Measurements from ENCODE around the gene BCL2.

The BCL2 gene

GRCh38 chr18:63087421-63088230 lies 231.9 kb downstream of the BCL2 start:
- H3K79me1 ChIP-seq (ENCODE audit: low read length), result peaks cover 18% of the 10 kb centered on the region
- no CpG with 5 or more reads among the region's 10 CpGs for WGBS (ENCODE audit: extremely low coverage, insufficient coverage, insufficient read length)
- no peak overlapping the region for H3K18ac ChIP-seq (ENCODE audit: low read length)

GRCh38 chr18:63085611-63086010 lies 234.0 kb downstream of the BCL2 start:
- Histone ChIP-seq H3K9ac (ENCODE audit: low read length) (no peak overlapping the region), H3K4me2 (ENCODE audit: low read length) (no peak overlapping the region), H4K91ac (ENCODE audit: low read depth, low read length) (no peak overlapping the region), H3K79me2 (ENCODE audit: control insufficient read depth, insufficient read depth, low read length, poor library complexity) (no peaks in the 10 kb centered on the region), H2AK5ac (ENCODE audit: low read length) (no peak overlapping the region), H4K8ac (ENCODE audit: low read depth, low read length) (no peak overlapping the region), H2AFZ (ENCODE audit: insufficient read depth, low read length, poor library complexity) (no peak overlapping the region), H3K14ac (ENCODE audit: low read length) (no peak overlapping the region), H3K9me3 (ENCODE audit: insufficient read depth, low read depth, low read length) (no peaks in the 10 kb centered on the region), H3K18ac (ENCODE audit: low read length) (no peak overlapping the region), H2BK120ac (ENCODE audit: insufficient read depth, low read length, poor library complexity) (no peak overlapping the region), H3K4me3 (ENCODE audit: low read depth, low read length) (no peak overlapping the region), H3K23ac (ENCODE audit: low read length) (no peak overlapping the region), H3K79me1 (ENCODE audit: low read length) (peaks cover 15% of the 10 kb centered on the region), H3K27ac (ENCODE audit: low read depth, low read length) (no peak overlapping the region), H3K4me1 (ENCODE audit: control insufficient read depth in 1 of 2, insufficient read depth in 2 of 2, low read length in 2 of 2) (peaks cover 24 to 26% of the 10 kb centered on the region in 2 experiments), H2BK12ac (ENCODE audit: low read length) (peak overlapping the region; percentile 79), H3K27me3 (ENCODE audit: insufficient read depth, low read length) (no peaks in the 10 kb centered on the region), H3K4ac (ENCODE audit: low read depth, low read length) (no peak overlapping the region), H2BK5ac (ENCODE audit: low read depth, low read length, poor library complexity) (no peak overlapping the region), H3K36me3 (ENCODE audit: control insufficient read depth in 1 of 2, insufficient read depth in 2 of 2, low read length in 2 of 2) (no peaks in the 10 kb centered on the region), H4K12ac (ENCODE audit: low read depth, low read length) (no peak overlapping the region)
- WGBS (ENCODE audit: extremely low coverage, insufficient coverage, insufficient read length), result no CpG with 5 or more reads among the region's 5 CpGs
- no peak for DNase-seq

More at GRCh38 chr18:63087421-63088230, 231.9 kb downstream of the BCL2 start:
- Histone ChIP-seq H3K23ac (ENCODE audit: low read length) (no peak overlapping the region), H4K91ac (ENCODE audit: low read depth, low read length) (peak overlapping the region; percentile 68), H3K36me3 (ENCODE audit: control insufficient read depth in 1 of 2, insufficient read depth in 2 of 2, low read length in 2 of 2) (no peaks in the 10 kb centered on the region), H2AK5ac (ENCODE audit: low read length) (no peak overlapping the region), H2BK120ac (ENCODE audit: insufficient read depth, low read length, poor library complexity) (peak overlapping the region; percentile 74), H2BK12ac (ENCODE audit: low read length) (peak overlapping the region; percentile 73), H3K79me2 (ENCODE audit: control insufficient read depth, insufficient read depth, low read length, poor library complexity) (no peaks in the 10 kb centered on the region), H4K8ac (ENCODE audit: low read depth, low read length) (no peak overlapping the region), H3K4me2 (ENCODE audit: low read length) (peak overlapping the region; percentile 10), H3K27me3 (ENCODE audit: insufficient read depth, low read length) (no peaks in the 10 kb centered on the region), H2BK5ac (ENCODE audit: low read depth, low read length, poor library complexity) (peak overlapping the region; percentile 45), H3K4me3 (ENCODE audit: low read depth, low read length) (no peak overlapping the region), H3K4me1 (ENCODE audit: control insufficient read depth in 1 of 2, insufficient read depth in 2 of 2, low read length in 2 of 2) (peaks cover 32 to 37% of the 10 kb centered on the region in 2 experiments), H2AFZ (ENCODE audit: insufficient read depth, low read length, poor library complexity) (no peak overlapping the region), H4K12ac (ENCODE audit: low read depth, low read length) (no peak overlapping the region), H3K4ac (ENCODE audit: low read depth, low read length) (no peak overlapping the region), H3K9me3 (ENCODE audit: insufficient read depth, low read depth, low read length) (peaks cover 10% of the 10 kb centered on the region), H3K9ac (ENCODE audit: low read length) (no peak overlapping the region), H3K27ac (ENCODE audit: low read depth, low read length) (peak overlapping the region; percentile 58), H3K14ac (ENCODE audit: low read length) (peak overlapping the region; percentile 19)
- DNase-seq, result peak in 1 of 2 donors; percentile 54

- no peak overlapping the region for H3K27ac ChIP-seq (ENCODE audit: low read depth, low read length)
- no peak for DNase-seq
- no peaks in the 10 kb centered on the region for H3K36me3 ChIP-seq (ENCODE audit: control insufficient read depth in 1 of 2, insufficient read depth in 2 of 2, low read length in 2 of 2)
- H4K8ac ChIP-seq (ENCODE audit: low read depth, low read length), result no peak overlapping the region
- no peak overlapping the region for H3K4ac ChIP-seq (ENCODE audit: low read depth, low read length)
- no CpG with 5 or more reads among the region's 7 CpGs for WGBS (ENCODE audit: extremely low coverage, insufficient coverage, insufficient read length)
- no peak overlapping the region for H4K12ac ChIP-seq (ENCODE audit: low read depth, low read length)
- H3K18ac ChIP-seq (ENCODE audit: low read length), result no peak overlapping the region
- H3K9ac ChIP-seq (ENCODE audit: low read length), result no peak overlapping the region
- H2BK5ac ChIP-seq (ENCODE audit: low read depth, low read length, poor library complexity), result no peak overlapping the region
- no peaks in the 10 kb centered on the region for H3K9me3 ChIP-seq (ENCODE audit: insufficient read depth, low read depth, low read length)
- no peak overlapping the region for H2AK5ac ChIP-seq (ENCODE audit: low read length)
- no peak overlapping the region for H2BK12ac ChIP-seq (ENCODE audit: low read length)
- no peak overlapping the region for H3K4me2 ChIP-seq (ENCODE audit: low read length)
- no peak overlapping the region for H3K23ac ChIP-seq (ENCODE audit: low read length)
- H4K91ac ChIP-seq (ENCODE audit: low read depth, low read length), result no peak overlapping the region
- no peak overlapping the region for H3K14ac ChIP-seq (ENCODE audit: low read length)
- H3K27me3 ChIP-seq (ENCODE audit: insufficient read depth, low read length), result no peaks in the 10 kb centered on the region
- H3K79me2 ChIP-seq (ENCODE audit: control insufficient read depth, insufficient read depth, low read length, poor library complexity), result no peaks in the 10 kb centered on the region
- H3K4me3 ChIP-seq (ENCODE audit: low read depth, low read length), result no peak overlapping the region
- no peak overlapping the region for H2AFZ ChIP-seq (ENCODE audit: insufficient read depth, low read length, poor library complexity)
- no peak overlapping the region for H2BK120ac ChIP-seq (ENCODE audit: insufficient read depth, low read length, poor library complexity)
- peaks cover 9% of the 10 kb centered on the region for H3K79me1 ChIP-seq (ENCODE audit: low read length)
- H3K4me1 ChIP-seq (ENCODE audit: control insufficient read depth in 1 of 2, insufficient read depth in 2 of 2, low read length in 2 of 2), result peaks cover 13 to 17% of the 10 kb centered on the region in 2 experiments
Measured at GRCh38 chr18:63084219-63084618, 235.3 kb downstream of the BCL2 start.

GRCh38 chr18:63083555-63083954 lies 236.0 kb downstream of the BCL2 start:
- Histone ChIP-seq H3K4me2 (ENCODE audit: low read length) (no peak overlapping the region), H3K4me1 (ENCODE audit: control insufficient read depth in 1 of 2, insufficient read depth in 2 of 2, low read length in 2 of 2) (peaks cover 7 to 10% of the 10 kb centered on the region in 2 experiments), H3K79me1 (ENCODE audit: low read length) (peaks cover 3% of the 10 kb centered on the region), H3K27me3 (ENCODE audit: insufficient read depth, low read length) (no peaks in the 10 kb centered on the region), H2BK5ac (ENCODE audit: low read depth, low read length, poor library complexity) (no peak overlapping the region), H4K12ac (ENCODE audit: low read depth, low read length) (no peak overlapping the region), H2BK12ac (ENCODE audit: low read length) (no peak overlapping the region), H3K36me3 (ENCODE audit: control insufficient read depth in 1 of 2, insufficient read depth in 2 of 2, low read length in 2 of 2) (no peaks in the 10 kb centered on the region), H3K23ac (ENCODE audit: low read length) (no peak overlapping the region), H3K18ac (ENCODE audit: low read length) (no peak overlapping the region), H2AFZ (ENCODE audit: insufficient read depth, low read length, poor library complexity) (no peak overlapping the region), H2AK5ac (ENCODE audit: low read length) (no peak overlapping the region), H3K14ac (ENCODE audit: low read length) (no peak overlapping the region), H3K9ac (ENCODE audit: low read length) (no peak overlapping the region), H3K4me3 (ENCODE audit: low read depth, low read length) (no peak overlapping the region), H4K91ac (ENCODE audit: low read depth, low read length) (no peak overlapping the region), H4K8ac (ENCODE audit: low read depth, low read length) (no peak overlapping the region), H2BK120ac (ENCODE audit: insufficient read depth, low read length, poor library complexity) (no peak overlapping the region), H3K9me3 (ENCODE audit: insufficient read depth, low read depth, low read length) (no peaks in the 10 kb centered on the region), H3K4ac (ENCODE audit: low read depth, low read length) (no peak overlapping the region), H3K79me2 (ENCODE audit: control insufficient read depth, insufficient read depth, low read length, poor library complexity) (no peaks in the 10 kb centered on the region), H3K27ac (ENCODE audit: low read depth, low read length) (no peak overlapping the region)
- peak in 1 of 2 donors; percentile 38 for DNase-seq
- WGBS (ENCODE audit: extremely low coverage, insufficient coverage, insufficient read length), result no CpG with 5 or more reads among the region's 2 CpGs

All from trophoblast cell (in vitro differentiated cells and primary cell).